GM21360 (cell line): ENCODE measurements around the gene MAP3K7.
A peak's percentile ranks its signal among the peaks of the same experiment; 100 is the strongest.

ENCODE experiments used
- ATAC-seq: cut with Tn5 transposase; IDR thresholded peaks from one replicate; pipeline ENCODE4 v1.9.1; 2021; ENCODE audit warnings: mild to moderate bottlenecking, moderate library complexity; ENCODE audit not compliant: unreplicated experiment

Gene MAP3K7

GRCh38 chr6:90485635-90486277 lies 101.1 kb downstream of the MAP3K7 start:
- ATAC-seq = no peak

DNA sequence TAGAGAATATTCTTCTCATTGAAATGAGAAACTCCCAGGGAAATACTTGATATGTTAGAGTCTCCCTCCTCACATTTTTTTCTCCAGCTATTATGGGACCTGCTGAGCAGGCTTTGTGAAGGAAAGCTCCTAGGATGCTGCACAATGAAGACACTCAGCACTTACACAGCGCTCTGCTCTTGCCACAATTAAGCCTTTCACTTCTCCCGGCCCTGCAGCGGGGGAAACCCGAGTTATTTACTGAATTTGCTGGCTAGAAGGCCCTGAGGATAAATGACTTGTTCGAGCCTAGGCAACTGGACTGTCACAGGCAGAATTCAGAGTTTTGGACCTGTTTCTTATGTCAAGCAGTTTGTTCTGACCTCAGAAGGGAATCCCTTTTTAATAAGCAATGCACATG lies 102.0 kb downstream of the MAP3K7 start:
- ATAC-seq = no peak

DNA sequence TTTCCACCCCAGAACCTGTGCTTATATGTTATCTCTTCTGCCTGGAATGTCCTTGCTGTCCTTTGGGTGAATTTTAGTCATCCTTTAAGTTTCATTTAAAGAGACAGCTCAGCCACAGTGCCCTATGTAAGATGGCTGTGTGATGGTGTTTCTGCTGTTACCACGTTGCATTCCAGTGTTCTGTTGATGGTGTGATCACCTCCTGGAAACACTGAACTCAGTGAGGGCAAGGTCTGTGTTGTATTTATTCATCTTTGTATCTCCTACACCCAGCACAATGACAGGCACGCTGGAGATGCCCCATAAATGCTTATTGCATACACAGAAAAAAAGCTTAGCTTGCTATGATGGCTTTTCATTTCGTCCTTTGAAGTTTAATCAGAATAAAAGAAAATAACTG lies 102.5 kb downstream of the MAP3K7 start:
- no peak for ATAC-seq

DNA sequence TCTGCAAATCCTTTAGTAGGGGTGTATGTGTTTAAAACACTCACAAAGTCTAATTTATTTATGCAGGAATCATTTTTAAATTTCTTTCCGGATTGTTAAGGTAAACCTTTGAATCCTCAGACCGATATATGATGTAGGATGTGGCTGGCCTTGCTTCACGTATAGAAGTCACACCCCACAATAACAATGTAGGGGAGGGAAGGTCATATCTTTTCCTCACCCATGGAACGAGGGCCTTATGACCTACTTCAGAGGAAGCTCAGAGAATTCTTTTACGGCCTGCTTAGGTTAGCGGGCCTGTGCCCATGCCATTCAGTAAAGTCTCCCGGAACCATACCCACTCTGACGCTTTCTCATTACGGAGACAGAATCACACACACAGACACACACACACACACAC lies 102.9 kb downstream of the MAP3K7 start:
- no peak for ATAC-seq

DNA sequence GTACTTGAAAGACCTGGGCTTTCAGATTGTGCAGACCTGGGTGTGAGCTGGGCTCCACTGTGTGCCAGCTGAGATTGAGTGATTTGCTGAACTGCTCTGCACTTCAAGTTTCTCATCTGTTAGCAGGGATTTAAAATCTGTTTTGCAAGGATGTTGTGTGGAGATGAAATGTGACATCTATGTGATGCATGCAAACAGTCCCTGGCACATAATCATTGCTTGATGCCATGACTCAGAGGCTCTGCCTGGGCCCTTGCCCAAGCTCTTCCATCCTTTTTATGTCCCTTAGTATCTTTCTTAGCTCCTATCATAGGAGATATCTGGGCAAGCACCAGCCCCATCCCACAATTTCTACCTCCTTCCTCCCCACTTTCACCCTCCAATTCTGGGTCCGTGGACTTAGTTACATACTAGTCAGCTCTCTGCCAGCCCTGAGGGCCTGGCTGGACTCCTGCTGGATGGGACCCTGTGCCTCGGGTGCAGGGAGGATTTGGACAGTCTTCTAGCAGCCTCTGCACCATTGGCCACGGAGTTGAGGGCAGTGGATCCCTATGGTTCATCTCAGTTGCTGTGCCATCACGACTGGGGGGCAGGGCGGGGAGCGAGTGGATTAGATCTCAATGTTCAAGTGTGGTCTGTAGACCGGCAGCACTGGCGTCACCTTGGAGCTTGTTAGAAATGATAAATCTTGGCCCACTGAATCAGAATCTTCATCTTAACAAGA lies 103.6 kb downstream of the MAP3K7 start:
- no peak for ATAC-seq

GRCh38 chr6:90480666-90481065 lies 106.2 kb downstream of the MAP3K7 start:
- ATAC-seq = no peak

DNA sequence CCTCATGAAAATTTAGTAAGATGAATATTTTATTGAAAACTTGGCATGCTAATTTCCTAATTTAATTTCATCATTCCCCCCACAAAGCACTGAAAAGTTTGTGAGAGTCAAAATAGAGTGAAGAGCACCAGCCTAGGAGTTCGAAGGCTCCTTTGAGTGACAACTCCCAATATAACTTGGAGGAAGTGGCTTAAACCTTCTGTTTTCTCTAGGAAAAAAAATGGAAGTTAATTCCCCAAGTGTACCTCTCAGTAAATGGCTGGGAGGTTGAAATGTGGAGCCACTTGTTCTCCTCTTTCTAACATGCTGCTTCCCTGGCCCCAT lies 107.3 kb downstream of the MAP3K7 start:
- ATAC-seq = no peak

GRCh38 chr6:90478789-90479602 lies 107.9 kb downstream of the MAP3K7 start:
- ATAC-seq = peak; percentile 92

DNA sequence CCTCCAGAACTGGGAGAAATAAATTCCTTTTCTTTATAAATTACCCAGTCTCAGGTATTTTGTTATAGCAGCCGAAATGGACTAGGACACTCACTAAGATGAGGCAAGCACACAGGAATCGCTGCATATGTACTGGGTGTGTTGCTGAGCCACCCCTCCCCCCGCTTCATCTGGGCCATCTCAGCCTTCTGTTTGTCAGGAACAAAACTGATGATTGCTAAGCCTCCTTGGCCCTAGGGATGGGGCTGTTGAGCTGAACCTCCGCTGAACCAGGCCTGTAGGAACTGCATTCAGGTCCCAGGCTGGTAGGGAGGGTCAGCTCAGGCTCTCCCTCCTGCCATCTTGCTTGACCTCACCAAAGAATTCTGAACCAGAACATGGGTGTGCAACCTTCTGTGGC lies 108.6 kb downstream of the MAP3K7 start:
- ATAC-seq = no peak

GRCh38 chr6:90477366-90477765 lies 109.5 kb downstream of the MAP3K7 start:
- ATAC-seq = no peak

- no peak for ATAC-seq
These were observed 114.2 kb downstream of the MAP3K7 start for GRCh38 chr6:90472716-90473115.

- ATAC-seq = no peak
These were observed 115.6 kb downstream of the MAP3K7 start for GRCh38 chr6:90471263-90471662.

DNA sequence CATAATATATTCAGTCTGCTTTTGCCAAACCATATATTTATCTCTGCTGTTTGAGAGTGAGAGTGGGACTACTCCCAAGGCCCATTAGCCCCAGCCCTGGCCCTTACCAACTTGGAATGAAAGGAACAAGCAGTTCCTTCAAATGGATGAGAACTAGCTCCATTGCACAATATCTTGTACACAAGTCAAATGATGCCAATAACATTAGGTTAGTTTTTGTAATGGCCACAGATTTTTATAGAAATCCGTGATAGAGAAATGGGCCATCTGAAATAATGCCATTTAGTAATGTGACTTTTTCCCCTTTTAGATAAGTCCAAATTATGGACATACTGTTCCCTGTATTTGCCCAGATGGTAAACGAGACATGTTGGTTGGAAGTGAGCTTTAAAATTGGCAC lies 117.0 kb downstream of the MAP3K7 start:
- ATAC-seq = no peak

GRCh38 chr6:90468859-90469258 lies 118.0 kb downstream of the MAP3K7 start:
- ATAC-seq = no peak

DNA sequence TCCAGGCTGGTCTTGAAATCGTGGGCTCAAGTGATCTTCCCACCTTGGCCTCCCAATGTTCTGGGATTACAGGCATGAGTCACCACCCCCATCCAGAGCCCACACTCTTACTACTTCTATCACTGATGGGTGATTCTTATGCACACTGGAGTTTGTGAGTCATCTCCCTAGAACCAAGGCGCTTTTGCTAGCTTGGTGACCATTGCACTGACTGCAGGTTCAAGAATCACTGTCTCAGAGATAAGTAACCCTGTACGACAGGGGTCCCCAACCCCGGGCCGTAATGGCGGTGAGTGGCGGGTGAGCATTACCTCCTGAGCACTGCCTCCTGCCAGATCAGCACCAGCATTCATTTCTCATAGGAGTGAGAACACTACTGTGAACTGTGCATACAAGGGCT lies 118.8 kb downstream of the MAP3K7 start:
- no peak for ATAC-seq

DNA sequence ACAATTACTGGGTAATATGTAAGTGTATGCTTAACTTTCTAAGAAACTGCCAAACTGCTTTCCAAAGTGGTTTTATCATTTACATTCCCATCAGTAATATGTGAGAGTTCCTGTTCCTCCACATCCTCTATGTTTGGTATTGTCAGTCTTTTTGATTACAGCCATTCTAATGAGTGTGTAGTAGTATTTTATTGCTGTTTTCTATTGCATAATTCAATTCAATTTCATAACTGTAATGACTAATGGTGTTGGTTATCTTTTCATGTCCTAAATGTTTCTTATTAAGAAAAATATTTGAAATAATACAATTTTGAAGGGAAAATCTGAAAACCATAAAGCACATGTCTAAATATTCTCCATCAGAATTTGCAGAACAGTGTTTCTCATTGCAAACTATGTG lies 119.3 kb downstream of the MAP3K7 start:
- no peak for ATAC-seq

- no peak for ATAC-seq
These were observed 120.5 kb downstream of the MAP3K7 start for GRCh38 chr6:90466154-90466940.

- ATAC-seq = no peak
These were observed 121.2 kb downstream of the MAP3K7 start for GRCh38 chr6:90465686-90466085.

DNA sequence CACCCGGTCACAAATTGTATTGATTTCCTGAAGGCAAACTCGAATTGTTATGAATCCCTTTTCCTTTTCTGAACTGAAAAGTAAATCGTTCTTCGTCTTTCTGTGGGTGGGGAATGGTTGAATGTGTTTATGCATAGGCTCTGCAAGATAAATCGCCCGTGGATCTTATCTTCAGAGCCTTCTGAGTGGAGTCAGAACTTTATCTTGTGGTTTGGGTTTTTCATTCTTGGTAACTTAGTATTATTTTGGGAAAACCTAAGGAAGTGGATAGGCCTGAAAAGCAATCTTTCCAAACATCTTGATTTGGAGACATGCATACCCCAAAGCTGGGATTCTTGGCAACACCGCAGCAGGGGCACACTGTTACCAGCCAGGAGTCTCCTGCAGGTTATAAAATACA lies 122.4 kb downstream of the MAP3K7 start:
- no peak for ATAC-seq

- no peak for ATAC-seq
These were observed 123.0 kb downstream of the MAP3K7 start for GRCh38 chr6:90463874-90464273.
